ENCODE measurements around the gene ABLIM1. TPM values are rescaled to one million over a fixed set of nuclear protein-coding genes. Genes with fewer than 3 reads are reported as not detected.

The ABLIM1 gene
- total and polyA plus RNA-seq, 5 donors: 149 to 462 (median 411) TPM

DNA sequence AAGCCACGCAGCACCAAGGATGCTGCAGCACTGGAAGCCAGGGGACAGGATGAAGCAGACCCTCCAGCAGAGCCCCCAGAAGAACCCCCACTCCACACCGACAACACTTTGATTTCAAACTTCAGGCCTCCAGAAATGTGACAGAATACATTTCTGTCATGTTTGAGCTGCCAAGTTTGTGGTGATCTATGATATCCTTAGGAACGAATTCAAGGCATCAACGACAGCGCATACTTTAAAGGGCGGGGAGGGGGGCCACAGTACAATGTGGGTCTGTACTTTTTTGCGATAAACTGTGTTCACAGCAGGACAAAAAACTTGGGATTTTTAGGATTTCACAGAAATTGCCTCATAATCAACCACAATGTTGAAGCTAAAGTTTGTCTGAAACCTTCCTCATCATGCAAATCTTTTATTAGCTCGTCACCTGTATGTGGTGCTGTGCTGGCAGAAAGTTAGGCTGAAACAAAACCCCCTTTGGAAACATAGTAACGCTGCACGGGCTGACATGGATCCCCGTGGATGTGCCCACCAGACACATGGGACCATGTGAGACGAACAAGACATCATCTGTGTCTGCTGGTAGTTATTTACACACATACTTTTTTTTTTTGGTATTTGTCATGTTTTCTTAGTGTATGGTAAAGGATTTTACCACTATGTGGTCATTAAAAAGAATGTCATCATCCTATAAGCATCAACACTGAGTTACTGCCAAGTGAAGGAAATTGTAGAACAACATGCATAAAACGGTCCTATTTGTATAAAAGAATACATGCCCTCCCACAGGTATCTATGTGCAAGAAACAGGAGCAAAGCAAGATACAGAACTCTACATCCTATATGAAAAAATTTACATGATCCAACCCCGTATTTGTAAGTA is 140.5 kb downstream of the ABLIM1 start:
- H3K9me3 ChIP-seq (ENCODE audit: control insufficient read depth, low read length): no peaks in the 10 kb centered on the region
- no peak overlapping the region for H3K4me3 ChIP-seq (ENCODE audit: low read length)
- 55% methylated on average over 14 of the region's 14 CpGs for WGBS
- H3K27ac ChIP-seq (ENCODE audit: low read length): peak overlapping the region; percentile 64
- ATAC-seq: no peak
- H3K4me1 ChIP-seq (ENCODE audit: control insufficient read depth, insufficient read depth, low read length): peaks cover 22% of the 10 kb centered on the region
- intact Hi-C loops (cut with DNase I): no loop called here
- no peaks in the 10 kb centered on the region for H3K27me3 ChIP-seq (ENCODE audit: control insufficient read depth, insufficient read depth)
- no peak for DNase-seq

DNA sequence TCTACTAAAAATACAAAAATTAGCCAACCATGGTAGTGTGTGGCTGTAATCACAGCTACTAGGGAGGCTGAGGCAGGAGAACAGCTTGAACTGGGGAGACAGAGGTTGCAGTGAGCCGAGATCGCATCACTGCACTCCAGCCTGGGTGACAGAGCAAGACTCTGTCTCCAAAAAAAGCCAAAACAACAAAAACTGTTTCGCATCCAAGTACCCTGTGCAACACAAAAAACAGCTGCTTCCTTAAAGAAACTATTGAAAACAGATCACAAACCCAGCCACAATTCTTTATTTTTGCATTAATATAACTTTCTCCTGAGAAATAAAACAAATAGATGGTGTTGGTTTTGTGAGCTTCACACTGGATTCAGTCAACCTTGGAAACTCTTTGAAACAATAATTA is 141.7 kb downstream of the ABLIM1 start:
- Histone ChIP-seq H3K9me3 (ENCODE audit: control insufficient read depth, low read length) (no peaks in the 10 kb centered on the region), H3K4me1 (ENCODE audit: control insufficient read depth, insufficient read depth, low read length) (peaks cover 17% of the 10 kb centered on the region), H3K27me3 (ENCODE audit: control insufficient read depth, insufficient read depth) (no peaks in the 10 kb centered on the region), H3K4me3 (ENCODE audit: low read length) (no peak overlapping the region), H3K27ac (ENCODE audit: low read length) (peak overlapping the region; percentile 17)
- DNase-seq: no peak
- intact Hi-C loops (cut with DNase I): no loop called here
- 48% methylated on average over 3 of the region's 3 CpGs for WGBS
- ATAC-seq: no peak

DNA sequence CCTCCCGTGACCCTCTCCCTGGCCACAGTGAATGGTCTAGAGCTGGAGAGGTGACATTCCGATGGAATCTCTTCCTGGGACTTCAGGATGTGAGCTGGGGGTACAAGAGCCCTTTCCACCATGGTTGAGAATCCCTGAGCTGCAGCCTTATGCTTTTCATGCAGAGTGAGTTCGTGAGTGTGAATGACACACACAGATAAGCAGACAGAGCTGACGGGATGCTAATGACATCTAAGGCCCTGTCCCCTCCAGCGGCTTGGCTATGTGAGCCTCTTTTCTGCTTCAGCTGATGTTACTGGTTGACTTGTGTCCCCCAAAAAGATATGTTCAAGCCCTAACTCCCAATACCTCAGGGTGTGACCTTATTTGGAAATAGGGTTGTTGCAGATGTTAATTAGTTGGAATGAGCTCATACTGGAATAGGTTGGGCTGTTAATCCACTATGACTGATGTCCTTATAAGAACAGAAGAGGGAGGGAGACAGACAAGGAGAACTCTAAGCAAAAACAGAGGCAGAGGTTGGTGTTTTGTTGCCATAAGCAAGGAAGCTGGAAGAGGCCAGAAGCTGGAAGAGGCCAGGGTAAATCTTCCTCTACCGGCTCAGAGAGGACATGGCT is 142.7 kb downstream of the ABLIM1 start:
- ATAC-seq (peak in 1 of 2 donors; percentile 42), DNase-seq (no peak)
- H3K4me1 ChIP-seq (ENCODE audit: control insufficient read depth, insufficient read depth, low read length): peaks cover 17% of the 10 kb centered on the region
- H3K9me3 ChIP-seq (ENCODE audit: control insufficient read depth, low read length): no peaks in the 10 kb centered on the region
- intact Hi-C loops (cut with DNase I): no loop called here
- WGBS: 54% methylated on average over 6 of the region's 6 CpGs
- H3K27ac ChIP-seq (ENCODE audit: low read length): peak overlapping the region; percentile 79
- no peak overlapping the region for H3K4me3 ChIP-seq (ENCODE audit: low read length)
- H3K27me3 ChIP-seq (ENCODE audit: control insufficient read depth, insufficient read depth): no peaks in the 10 kb centered on the region

DNA sequence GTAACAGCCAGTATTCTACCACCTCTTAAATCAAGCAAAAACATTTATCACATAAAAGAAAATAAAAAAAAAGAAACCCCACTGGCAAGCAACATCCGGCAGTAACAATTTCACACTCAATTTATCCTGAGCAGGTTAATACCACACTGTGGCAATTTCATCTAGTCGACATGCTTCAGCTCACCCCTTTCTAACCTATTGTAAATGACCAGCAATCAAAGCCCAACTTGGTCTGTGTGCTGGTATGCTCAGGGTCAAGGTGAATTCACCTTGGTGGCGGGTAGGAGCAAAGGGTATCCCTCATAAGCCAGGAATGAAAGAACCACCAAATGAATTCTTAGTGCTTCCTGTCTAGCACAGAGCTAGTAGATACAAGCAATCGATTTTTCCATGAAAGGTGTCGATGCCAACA is 144.7 kb downstream of the ABLIM1 start:
- Histone ChIP-seq H3K4me3 (ENCODE audit: low read length) (no peak overlapping the region), H3K4me1 (ENCODE audit: control insufficient read depth, insufficient read depth, low read length) (peaks cover 17% of the 10 kb centered on the region), H3K27ac (ENCODE audit: low read length) (peak overlapping the region; percentile 15), H3K9me3 (ENCODE audit: control insufficient read depth, low read length) (no peaks in the 10 kb centered on the region), H3K27me3 (ENCODE audit: control insufficient read depth, insufficient read depth) (no peaks in the 10 kb centered on the region)
- intact Hi-C loops (cut with DNase I): no loop called here
- no peak for DNase-seq
- ATAC-seq: no peak
- 56% methylated on average over 5 of the region's 5 CpGs for WGBS

DNA sequence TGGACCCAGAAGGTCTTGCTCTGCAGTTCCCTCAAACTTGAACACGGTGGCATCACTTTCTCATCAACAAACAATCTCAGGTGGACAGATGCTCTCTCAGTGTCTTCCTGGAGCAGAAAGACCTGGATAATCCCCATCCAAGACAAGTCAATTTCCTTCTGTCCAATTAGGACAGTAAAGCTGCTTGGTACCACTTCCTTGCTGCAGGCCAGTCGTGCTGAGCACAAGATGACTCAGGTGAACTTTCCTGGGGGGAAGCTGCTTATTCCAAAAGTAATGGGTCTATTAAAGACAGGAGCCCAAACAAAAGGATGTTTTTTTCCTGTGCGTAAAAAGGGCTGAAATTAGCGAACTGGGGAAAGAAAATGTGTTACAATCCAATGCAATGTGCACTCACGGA is 146.2 kb downstream of the ABLIM1 start:
- Histone ChIP-seq H3K4me3 (ENCODE audit: low read length) (no peak overlapping the region), H3K27ac (ENCODE audit: low read length) (no peak overlapping the region), H3K9me3 (ENCODE audit: control insufficient read depth, low read length) (no peaks in the 10 kb centered on the region), H3K27me3 (ENCODE audit: control insufficient read depth, insufficient read depth) (no peaks in the 10 kb centered on the region), H3K4me1 (ENCODE audit: control insufficient read depth, insufficient read depth, low read length) (peaks cover 21% of the 10 kb centered on the region)
- intact Hi-C loops (cut with DNase I): no loop called here
- 83% methylated on average over 5 of the region's 5 CpGs for WGBS
- no peak for DNase-seq
- ATAC-seq: no peak

DNA sequence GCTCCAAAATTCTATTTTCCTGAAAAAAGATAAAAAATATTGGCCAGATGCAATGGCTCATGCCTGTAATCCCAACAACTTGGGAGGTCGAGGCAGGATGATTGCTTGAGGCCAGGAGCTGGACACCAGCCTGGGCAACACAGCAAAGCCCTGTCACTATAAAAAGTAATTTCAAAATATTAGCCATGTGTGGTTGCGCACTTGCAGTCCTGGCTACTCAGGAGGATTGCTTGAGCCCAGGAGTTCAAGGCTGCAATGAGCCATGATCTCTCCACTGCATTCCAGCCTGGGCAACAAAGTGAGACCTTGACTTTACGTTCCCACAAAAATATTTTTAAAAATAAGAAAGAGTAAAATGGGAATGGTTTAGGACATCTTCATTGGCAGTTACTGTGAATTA is 149.7 kb downstream of the ABLIM1 start:
- intact Hi-C loops (cut with DNase I): no loop called here
- 63% methylated on average over 3 of the region's 3 CpGs for WGBS
- peak in 1 of 2 donors; percentile 17 for ATAC-seq

DNA sequence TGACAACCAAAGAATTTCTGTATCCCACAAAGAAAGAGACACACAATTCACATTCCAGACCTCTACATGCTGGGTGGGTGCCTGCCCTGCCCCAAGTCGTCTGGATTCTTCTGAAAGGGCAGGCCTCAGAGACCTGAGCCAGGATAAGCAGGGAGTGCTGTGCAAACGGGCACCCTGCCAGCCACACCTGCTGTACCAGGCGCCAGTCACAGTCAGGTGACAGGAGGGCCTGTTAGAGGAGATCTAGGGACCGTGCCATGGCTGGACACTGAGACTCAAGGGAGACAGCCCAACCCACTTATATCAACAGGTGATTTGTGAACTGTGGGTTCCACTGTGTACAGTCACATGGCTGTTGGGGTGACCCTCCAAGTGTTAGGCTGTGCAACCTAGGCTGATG is 150.6 kb downstream of the ABLIM1 start:
- no peaks in the 10 kb centered on the region for H3K27me3 ChIP-seq (ENCODE audit: control insufficient read depth, insufficient read depth)
- 30% methylated on average over 4 of the region's 4 CpGs for WGBS
- peak; percentile 47 to 83 (median 82) for DNase-seq
- no peaks in the 10 kb centered on the region for H3K9me3 ChIP-seq (ENCODE audit: control insufficient read depth, low read length)
- peak overlapping the region; percentile 70 for H3K27ac ChIP-seq (ENCODE audit: low read length)
- intact Hi-C loops (cut with DNase I): no loop called here
- H3K4me1 ChIP-seq (ENCODE audit: control insufficient read depth, insufficient read depth, low read length): peaks cover 18% of the 10 kb centered on the region
- peak; percentile 48 to 64 for ATAC-seq
- H3K4me3 ChIP-seq (ENCODE audit: low read length): no peak overlapping the region

More for the DNA sequence above, 149.7 kb downstream of the ABLIM1 start:
- no peak overlapping the region for H3K27ac ChIP-seq (ENCODE audit: low read length)
- H3K9me3 ChIP-seq (ENCODE audit: control insufficient read depth, low read length): no peaks in the 10 kb centered on the region
- DNase-seq: peak in 2 of 3 donors; percentile 52 to 67
- H3K4me3 ChIP-seq (ENCODE audit: low read length): no peak overlapping the region
- peaks cover 18% of the 10 kb centered on the region for H3K4me1 ChIP-seq (ENCODE audit: control insufficient read depth, insufficient read depth, low read length)
- no peaks in the 10 kb centered on the region for H3K27me3 ChIP-seq (ENCODE audit: control insufficient read depth, insufficient read depth)

DNA sequence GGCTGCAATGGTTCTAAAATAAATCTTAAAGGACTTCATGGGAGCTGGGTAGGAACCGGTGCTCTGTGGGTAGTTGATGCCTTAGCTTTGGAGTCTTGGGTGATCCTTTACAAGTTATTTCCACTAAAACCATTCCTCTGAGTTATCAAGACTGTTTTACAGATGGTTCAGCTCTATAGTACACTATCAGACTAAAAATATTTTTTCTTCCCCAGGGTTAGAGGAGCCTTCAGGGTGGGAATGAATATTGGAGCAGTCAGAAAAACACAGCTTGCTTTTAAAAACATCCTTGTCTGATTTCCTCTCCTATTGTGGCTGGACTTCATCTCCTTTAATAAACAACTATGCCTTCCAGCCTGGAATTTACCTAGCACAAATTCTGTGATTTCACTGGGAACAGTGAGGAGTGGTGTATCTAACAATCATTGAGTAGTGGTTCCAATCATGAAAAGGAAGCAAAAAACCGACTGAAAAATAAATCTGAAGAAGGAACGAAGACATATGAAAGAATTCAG is 151.1 kb downstream of the ABLIM1 start:
- no peak for DNase-seq
- intact Hi-C loops (cut with DNase I): no loop called here
- no peak overlapping the region for H3K4me3 ChIP-seq (ENCODE audit: low read length)
- 39% methylated on average over 3 of the region's 3 CpGs for WGBS
- H3K27me3 ChIP-seq (ENCODE audit: control insufficient read depth, insufficient read depth): no peaks in the 10 kb centered on the region
- H3K4me1 ChIP-seq (ENCODE audit: control insufficient read depth, insufficient read depth, low read length): peaks cover 18% of the 10 kb centered on the region
- H3K27ac ChIP-seq (ENCODE audit: low read length): no peak overlapping the region
- H3K9me3 ChIP-seq (ENCODE audit: control insufficient read depth, low read length): no peaks in the 10 kb centered on the region
- peak; percentile 5 to 56 for ATAC-seq

DNA sequence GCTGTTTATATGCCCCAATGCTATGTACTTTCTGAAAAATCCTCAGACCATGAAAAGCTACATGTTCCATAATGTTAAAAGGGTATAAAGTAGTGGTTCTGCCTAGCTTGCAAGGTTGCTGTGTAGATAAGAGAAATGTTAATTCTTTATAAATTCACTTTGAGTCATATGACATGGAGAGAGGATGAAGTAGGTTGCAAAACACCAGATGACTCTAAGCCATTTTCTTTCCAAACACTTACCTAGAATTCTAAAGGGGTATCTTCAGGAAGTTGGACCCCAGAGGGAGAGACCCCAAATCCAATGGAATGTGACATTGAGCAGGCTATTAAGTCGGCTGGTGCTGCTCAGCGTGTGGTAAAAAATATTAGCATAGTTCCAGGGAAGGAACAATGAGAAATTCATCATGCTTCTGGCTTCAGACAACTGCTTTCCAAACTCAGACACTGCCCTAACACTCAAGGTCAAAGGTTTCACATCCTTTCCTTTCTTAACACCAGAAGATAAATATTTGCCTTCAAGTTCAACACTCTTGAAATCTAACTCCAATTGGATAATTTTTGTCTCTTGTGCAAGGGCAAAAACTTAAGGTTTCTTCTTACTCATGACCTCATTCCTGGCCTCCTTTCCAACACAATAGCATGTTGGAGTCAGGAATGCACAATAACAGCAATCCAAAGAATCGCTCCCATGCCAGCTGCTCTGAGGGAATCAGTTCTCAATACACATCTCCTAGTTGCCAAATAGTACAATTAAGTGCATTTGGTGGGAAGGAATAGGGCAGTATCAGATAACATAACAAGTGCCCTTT is 153.1 kb downstream of the ABLIM1 start:
- H3K4me1 ChIP-seq (ENCODE audit: control insufficient read depth, insufficient read depth, low read length): peaks cover 18% of the 10 kb centered on the region

DNA sequence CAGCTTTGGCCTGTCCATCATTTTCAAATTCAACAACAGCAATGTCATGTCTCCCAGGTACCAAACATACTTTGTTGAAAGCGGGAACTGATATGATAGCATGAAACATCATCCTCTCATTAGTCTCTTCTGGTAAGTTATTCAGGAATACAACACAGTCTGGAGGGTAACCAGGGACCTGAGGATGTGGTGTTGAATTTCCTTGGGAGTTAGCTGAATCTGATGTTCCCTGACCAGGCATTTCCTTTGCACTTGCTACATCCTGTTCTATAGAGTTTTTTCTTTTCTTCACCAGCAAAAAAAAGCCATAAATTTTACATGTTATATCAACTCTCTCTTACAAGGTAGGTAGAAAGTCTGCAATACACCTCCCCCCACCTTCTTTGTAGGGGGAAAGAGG is 156.0 kb downstream of the ABLIM1 start:
- intact Hi-C loops (cut with DNase I): no loop called here

More for the DNA sequence above, 153.1 kb downstream of the ABLIM1 start:
- peak in 2 of 3 donors; percentile 47 to 74 for DNase-seq
- Histone ChIP-seq H3K27me3 (ENCODE audit: control insufficient read depth, insufficient read depth) (no peaks in the 10 kb centered on the region), H3K9me3 (ENCODE audit: control insufficient read depth, low read length) (no peaks in the 10 kb centered on the region), H3K27ac (ENCODE audit: low read length) (peak overlapping the region; percentile 95), H3K4me3 (ENCODE audit: low read length) (no peak overlapping the region)
- ATAC-seq: peak; percentile 77 to 83
- WGBS: 32% methylated on average over 3 of the region's 3 CpGs
- intact Hi-C loops (cut with DNase I): no loop called here

More for the DNA sequence above, 156.0 kb downstream of the ABLIM1 start:
- WGBS: 95% methylated on average over 1 of the region's 1 CpG
- Histone ChIP-seq H3K27ac (ENCODE audit: low read length) (no peak overlapping the region), H3K4me3 (ENCODE audit: low read length) (no peak overlapping the region), H3K9me3 (ENCODE audit: control insufficient read depth, low read length) (no peaks in the 10 kb centered on the region), H3K27me3 (ENCODE audit: control insufficient read depth, insufficient read depth) (no peaks in the 10 kb centered on the region), H3K4me1 (ENCODE audit: control insufficient read depth, insufficient read depth, low read length) (peaks cover 11% of the 10 kb centered on the region)
- no peak for DNase-seq
- no peak for ATAC-seq
